Measurements from ENCODE around the gene CDKAL1. TPM values are rescaled to one million over a fixed set of nuclear protein-coding genes. Genes with fewer than 3 reads are reported as not detected.
A peak's percentile ranks its signal among the peaks of the same experiment; 100 is the strongest.

CDKAL1 gene
- total and polyA plus RNA-seq, 9 of the 15 experiments (the other 6 are each of a cell fraction or from before 2014, with no cell fraction given), result 11.2 to 36.3 (median 20.1) TPM

GRCh38 chr6:20870493-20870892, 336.2 kb downstream of the CDKAL1 start:
- Histone ChIP-seq H2AFZ (ENCODE audit: low read depth, low read length) (no peak overlapping the region), H3K9me3 (replicated peaks; ENCODE audit: control insufficient read depth, insufficient read depth, low read depth, low read length) (no peaks in the 10 kb centered on the region), H3K4me2 (ENCODE audit: insufficient read depth, low read length) (no peak overlapping the region), H3K27me3 (ENCODE audit: control insufficient read depth in 2 of 2, insufficient read depth in 2 of 2, low read length in 2 of 2) (no peaks in the 10 kb centered on the region), H3K9ac (ENCODE audit: insufficient read depth in 1 of 2, low read depth in 2 of 2, low read length in 2 of 2) (no peak overlapping the region), H3K4me1 (replicated peaks in 1 of 2; ENCODE audit: control insufficient read depth in 2 of 2, insufficient read depth in 2 of 2, low read length in 2 of 2) (no peaks in the 10 kb centered on the region), H3K79me2 (ENCODE audit: control insufficient read depth, insufficient read depth, low read length) (no peaks in the 10 kb centered on the region), H3K36me3 (ENCODE audit: control insufficient read depth, insufficient read depth, low read length) (no peaks in the 10 kb centered on the region), H3K4me3 (no peak overlapping the region), H3K27ac (ENCODE audit: extremely low read depth, low read depth, low read length) (no peak overlapping the region), H3K9me1 (ENCODE audit: control insufficient read depth, insufficient read depth, low read length) (no peaks in the 10 kb centered on the region), H4K20me1 (replicated peaks; ENCODE audit: control insufficient read depth, insufficient read depth, low read length) (no peaks in the 10 kb centered on the region)
- in situ Hi-C loops (cut with MboI) (no loop called here), intact Hi-C loops (cut with micrococcal nuclease) (loop anchor here (10.0 kb wide), 1 partner anchor 724 kb away; the partner anchor contains the start of gene SOX4)
- CTCF ChIA-PET (ENCODE audit: low intra/inter-chr PET ratio), result no interaction called here
- 10% methylated on average over 1 of the region's 1 CpG for WGBS (ENCODE audit: insufficient coverage, low coverage, missing lambda C conversion rate)
- POLR2A ChIA-PET, result no interaction called here
- ATAC-seq (no peak), FAIRE-seq (no peak), DNase-seq (ENCODE audit: extremely low read depth in 1 of 4, low spot score in 3 of 4) (peak in 1 of 4 experiments; percentile 22)
- BruUV-seq (replicated peaks), result no TSS peak
- peak; percentile 86 for TF ChIP-seq NFIC (IDR thresholded peaks at IDR 0.05)
- no peak for TF ChIP-seq U2AF2 (optimal IDR thresholded peaks at IDR 0.05; ENCODE audit: low read depth, low read length)
- no peak for TF ChIP-seq SP1 (CRISPR knock-in tag; IDR thresholded peaks at IDR 0.05)
- TF ChIP-seq PML (IDR thresholded peaks at IDR 0.05; ENCODE audit: low read length), result no peak
- peak; percentile 44 for TF ChIP-seq ZNF316 (IDR thresholded peaks at IDR 0.05)
- TF ChIP-seq, protein P1, sequence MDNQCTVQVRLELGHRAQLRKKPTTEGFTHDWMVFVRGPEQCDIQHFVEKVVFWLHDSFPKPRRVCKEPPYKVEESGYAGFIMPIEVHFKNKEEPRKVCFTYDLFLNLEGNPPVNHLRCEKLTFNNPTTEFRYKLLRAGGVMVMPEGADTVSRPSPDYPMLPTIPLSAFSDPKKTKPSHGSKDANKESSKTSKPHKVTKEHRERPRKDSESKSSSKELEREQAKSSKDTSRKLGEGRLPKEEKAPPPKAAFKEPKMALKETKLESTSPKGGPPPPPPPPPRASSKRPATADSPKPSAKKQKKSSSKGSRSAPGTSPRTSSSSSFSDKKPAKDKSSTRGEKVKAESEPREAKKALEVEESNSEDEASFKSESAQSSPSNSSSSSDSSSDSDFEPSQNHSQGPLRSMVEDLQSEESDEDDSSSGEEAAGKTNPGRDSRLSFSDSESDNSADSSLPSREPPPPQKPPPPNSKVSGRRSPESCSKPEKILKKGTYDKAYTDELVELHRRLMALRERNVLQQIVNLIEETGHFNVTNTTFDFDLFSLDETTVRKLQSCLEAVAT (IDR thresholded peaks at IDR 0.05), result no peak
- no peak for TF ChIP-seq SFPQ (IDR thresholded peaks at IDR 0.05; ENCODE audit: low read depth, low read length)
- TF ChIP-seq C11orf30 (IDR thresholded peaks at IDR 0.05; ENCODE audit: low read depth), result peak; percentile 42
- no peak for TF ChIP-seq ZNF274 (IDR thresholded peaks at IDR 0.05; ENCODE audit: borderline replicate concordance, low read depth, low read length)
- no peak for TF ChIP-seq DNMT1 (IDR thresholded peaks at IDR 0.05)
- no peak for TF ChIP-seq SNIP1 (IDR thresholded peaks at IDR 0.05; ENCODE audit: low read depth)
- no peak for TF ChIP-seq TSC22D4 (tag; IDR thresholded peaks at IDR 0.05)
- TF ChIP-seq LCOR (CRISPR knock-in tag; IDR thresholded peaks at IDR 0.05), result no peak
- no peak for TF ChIP-seq SPI1 (IDR thresholded peaks at IDR 0.05; ENCODE audit: borderline replicate concordance, low read depth, low read length)
- peak; percentile 44 for TF ChIP-seq MAFG (tag; conservative IDR thresholded peaks at IDR 0.05)
- TF ChIP-seq RUNX1 (IDR thresholded peaks at IDR 0.05; ENCODE audit: low read depth), result no peak
- TF ChIP-seq NFIX (CRISPR knock-in tag; IDR thresholded peaks at IDR 0.05; ENCODE audit: low read depth), result no peak
- TF ChIP-seq ARID1B (IDR thresholded peaks at IDR 0.05), result peak; percentile 52; the same call in 1 of the 2 replicates
- TF ChIP-seq FIP1L1 (IDR thresholded peaks at IDR 0.05; ENCODE audit: low read depth, low read length, poor library complexity, severe bottlenecking), result no peak
- TF ChIP-seq CBFA2T3 (IDR thresholded peaks at IDR 0.05), result peak; percentile 34; the same call in 1 of the 2 replicates
- TF ChIP-seq, protein P2, sequence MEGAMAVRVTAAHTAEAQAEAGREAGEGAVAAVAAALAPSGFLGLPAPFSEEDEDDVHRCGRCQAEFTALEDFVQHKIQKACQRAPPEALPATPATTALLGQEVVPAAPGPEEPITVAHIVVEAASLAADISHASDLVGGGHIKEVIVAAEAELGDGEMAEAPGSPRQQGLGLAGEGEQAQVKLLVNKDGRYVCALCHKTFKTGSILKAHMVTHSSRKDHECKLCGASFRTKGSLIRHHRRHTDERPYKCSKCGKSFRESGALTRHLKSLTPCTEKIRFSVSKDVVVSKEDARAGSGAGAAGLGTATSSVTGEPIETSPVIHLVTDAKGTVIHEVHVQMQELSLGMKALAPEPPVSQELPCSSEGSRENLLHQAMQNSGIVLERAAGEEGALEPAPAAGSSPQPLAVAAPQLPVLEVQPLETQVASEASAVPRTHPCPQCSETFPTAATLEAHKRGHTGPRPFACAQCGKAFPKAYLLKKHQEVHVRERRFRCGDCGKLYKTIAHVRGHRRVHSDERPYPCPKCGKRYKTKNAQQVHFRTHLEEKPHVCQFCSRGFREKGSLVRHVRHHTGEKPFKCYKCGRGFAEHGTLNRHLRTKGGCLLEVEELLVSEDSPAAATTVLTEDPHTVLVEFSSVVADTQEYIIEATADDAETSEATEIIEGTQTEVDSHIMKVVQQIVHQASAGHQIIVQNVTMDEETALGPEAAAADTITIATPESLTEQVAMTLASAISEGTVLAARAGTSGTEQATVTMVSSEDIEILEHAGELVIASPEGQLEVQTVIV (CRISPR knock-in tag; IDR thresholded peaks at IDR 0.05; ENCODE audit: borderline replicate concordance), result no peak

Data from K562 (cell line).